ENCODE data around the gene BAMBI.

DNA sequence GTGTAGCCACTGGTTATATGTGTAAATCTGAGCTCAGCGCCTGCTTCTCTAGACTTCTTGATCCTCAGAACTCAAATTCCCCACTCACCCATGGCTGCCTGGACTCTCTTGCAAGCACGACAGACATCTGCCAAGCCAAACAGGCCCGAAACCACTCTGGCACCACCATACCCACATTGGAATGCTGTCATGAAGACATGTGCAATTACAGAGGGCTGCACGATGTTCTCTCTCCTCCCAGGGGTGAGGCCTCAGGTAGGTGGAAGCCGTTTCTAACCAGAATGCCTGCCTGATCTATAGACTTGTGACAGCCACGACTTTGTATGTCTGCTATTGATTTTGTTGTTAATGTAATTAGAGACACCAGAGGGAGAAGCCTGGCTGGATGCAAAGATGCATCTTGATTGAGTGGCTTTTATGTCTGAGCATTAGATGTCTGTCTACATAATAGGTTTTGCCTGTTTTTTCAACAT is 4.0 kb downstream of the BAMBI start:
- TF ChIP-seq POLR2A (IDR thresholded peaks at IDR 0.05): no peak
- TF ChIP-seq, protein P1, sequence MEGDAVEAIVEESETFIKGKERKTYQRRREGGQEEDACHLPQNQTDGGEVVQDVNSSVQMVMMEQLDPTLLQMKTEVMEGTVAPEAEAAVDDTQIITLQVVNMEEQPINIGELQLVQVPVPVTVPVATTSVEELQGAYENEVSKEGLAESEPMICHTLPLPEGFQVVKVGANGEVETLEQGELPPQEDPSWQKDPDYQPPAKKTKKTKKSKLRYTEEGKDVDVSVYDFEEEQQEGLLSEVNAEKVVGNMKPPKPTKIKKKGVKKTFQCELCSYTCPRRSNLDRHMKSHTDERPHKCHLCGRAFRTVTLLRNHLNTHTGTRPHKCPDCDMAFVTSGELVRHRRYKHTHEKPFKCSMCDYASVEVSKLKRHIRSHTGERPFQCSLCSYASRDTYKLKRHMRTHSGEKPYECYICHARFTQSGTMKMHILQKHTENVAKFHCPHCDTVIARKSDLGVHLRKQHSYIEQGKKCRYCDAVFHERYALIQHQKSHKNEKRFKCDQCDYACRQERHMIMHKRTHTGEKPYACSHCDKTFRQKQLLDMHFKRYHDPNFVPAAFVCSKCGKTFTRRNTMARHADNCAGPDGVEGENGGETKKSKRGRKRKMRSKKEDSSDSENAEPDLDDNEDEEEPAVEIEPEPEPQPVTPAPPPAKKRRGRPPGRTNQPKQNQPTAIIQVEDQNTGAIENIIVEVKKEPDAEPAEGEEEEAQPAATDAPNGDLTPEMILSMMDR (IDR thresholded peaks at IDR 0.05): no peak

Data from uterus (tissue), 2 donors.